OCI-LY3 (cell line): ENCODE results near the gene PKN2.

ENCODE experiments used
- CTCF ChIP-seq: fragments of 200-600, 300-600 bp; sonication (generic); IDR thresholded peaks from 2 replicates; pipeline ENCODE4 v1.5.1; 2014; ENCODE audit warnings: antibody characterized with exemption, low read length, low read depth
- EZH2phosphoT487 ChIP-seq: fragments of 200-600 bp; shearing (Covaris generic); IDR thresholded peaks from 2 replicates; pipeline ENCODE4 v1.6.1; 2018; ENCODE audit warnings: antibody characterized with exemption, mixed run types, low read depth

GRCh38 chr1:88763649-88764406 is 79.8 kb downstream of the PKN2 start:
- TF ChIP-seq CTCF = no peak
- no peak for TF ChIP-seq EZH2phosphoT487
